Right lobe of liver (tissue), 4 donors: ENCODE data around the gene MTUS2.

Source experiments
- POLR2A ChIP-seq: fragments of 450-650 bp; IDR thresholded peaks from one replicate; pipeline ENCODE4 v1.6.1; 2017; ENCODE audit warnings: antibody characterized with exemption, mild to moderate bottlenecking
- TF ChIP-seq, protein P1 (sequence below), 4 donors: fragments of 200-600 bp in 3 of 4; fragments of 450-650 bp in 1 of 4; IDR thresholded peaks; one replicate each; pipeline versions ENCODE4 v1.5.1 to v1.8.0; 2016 to 2022; ENCODE audit warnings: antibody characterized with exemption in 4 of 4, mild to moderate bottlenecking in 2 of 4
- donor health status: DM: no; HTN: no; CAD: no.
- donor health status: DM: no; HTN: no; CAD: no.
- donor health status: DM: no; HTN: yes; CAD: no.

DNA sequence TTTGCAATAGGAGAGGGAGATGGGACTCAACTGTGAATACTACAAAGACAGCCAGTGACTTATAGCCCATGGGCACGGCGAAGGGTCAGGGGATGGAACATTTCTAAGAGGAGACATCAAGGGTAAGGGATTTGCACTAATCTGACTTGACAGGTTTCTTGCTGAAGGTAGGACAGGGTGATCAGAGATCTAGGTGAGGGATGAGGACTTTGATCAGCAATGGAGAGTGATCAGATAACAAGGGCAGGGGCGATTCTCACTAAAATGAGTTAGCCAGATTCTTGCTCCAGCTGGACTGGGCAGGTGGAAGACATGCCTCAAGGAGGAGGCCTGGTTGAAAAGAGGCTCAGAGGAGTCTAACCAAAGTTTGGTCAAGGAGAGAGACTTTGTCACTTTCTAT is 566.1 kb downstream of the MTUS2 start:
- TF ChIP-seq POLR2A = no peak
- TF ChIP-seq, protein P1, sequence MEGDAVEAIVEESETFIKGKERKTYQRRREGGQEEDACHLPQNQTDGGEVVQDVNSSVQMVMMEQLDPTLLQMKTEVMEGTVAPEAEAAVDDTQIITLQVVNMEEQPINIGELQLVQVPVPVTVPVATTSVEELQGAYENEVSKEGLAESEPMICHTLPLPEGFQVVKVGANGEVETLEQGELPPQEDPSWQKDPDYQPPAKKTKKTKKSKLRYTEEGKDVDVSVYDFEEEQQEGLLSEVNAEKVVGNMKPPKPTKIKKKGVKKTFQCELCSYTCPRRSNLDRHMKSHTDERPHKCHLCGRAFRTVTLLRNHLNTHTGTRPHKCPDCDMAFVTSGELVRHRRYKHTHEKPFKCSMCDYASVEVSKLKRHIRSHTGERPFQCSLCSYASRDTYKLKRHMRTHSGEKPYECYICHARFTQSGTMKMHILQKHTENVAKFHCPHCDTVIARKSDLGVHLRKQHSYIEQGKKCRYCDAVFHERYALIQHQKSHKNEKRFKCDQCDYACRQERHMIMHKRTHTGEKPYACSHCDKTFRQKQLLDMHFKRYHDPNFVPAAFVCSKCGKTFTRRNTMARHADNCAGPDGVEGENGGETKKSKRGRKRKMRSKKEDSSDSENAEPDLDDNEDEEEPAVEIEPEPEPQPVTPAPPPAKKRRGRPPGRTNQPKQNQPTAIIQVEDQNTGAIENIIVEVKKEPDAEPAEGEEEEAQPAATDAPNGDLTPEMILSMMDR (IDR thresholded peaks at IDR 0.05) = no peak
